ENCODE results near the gene MID2.
"Not testable (repeated sequence)": the region's sequence is repeated elsewhere in the genome, so short reads cannot be mapped to it uniquely, and the experiment has no call there.

MID2 gene

DNA sequence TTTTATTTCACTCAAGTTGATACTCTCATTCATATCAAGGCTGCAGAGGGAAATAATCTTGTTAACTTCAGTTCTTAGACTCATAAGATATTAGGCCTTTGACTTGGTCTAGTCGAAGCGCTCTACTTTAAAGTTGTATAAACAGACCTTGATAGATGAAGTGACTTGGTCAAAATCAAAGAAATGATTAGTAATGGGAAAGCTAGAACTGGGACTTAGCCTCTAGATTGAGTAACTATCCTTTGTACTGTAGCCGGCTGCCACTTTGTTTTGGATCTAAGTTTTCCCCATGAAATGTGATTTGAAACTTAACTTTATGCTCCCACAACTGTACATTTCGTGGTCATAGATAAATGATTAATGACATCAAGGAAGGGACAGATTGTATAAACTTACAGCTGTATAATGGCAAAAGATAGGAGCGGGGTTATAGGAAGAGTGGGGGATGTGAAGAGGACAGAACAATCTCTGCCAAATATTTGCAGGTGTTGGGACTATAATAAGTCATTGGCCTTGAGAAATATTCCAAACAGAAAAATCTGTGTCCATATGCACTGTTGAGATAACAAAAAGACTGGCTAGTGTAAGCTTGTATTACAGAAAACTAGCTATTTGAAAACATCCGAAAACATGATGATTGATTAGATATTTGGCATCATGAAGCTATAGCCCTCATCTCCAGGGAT is 17.2 kb downstream of the MID2 start:
- no peak for DNase-seq (ENCODE audit: low read depth in 2 of 2)

DNA sequence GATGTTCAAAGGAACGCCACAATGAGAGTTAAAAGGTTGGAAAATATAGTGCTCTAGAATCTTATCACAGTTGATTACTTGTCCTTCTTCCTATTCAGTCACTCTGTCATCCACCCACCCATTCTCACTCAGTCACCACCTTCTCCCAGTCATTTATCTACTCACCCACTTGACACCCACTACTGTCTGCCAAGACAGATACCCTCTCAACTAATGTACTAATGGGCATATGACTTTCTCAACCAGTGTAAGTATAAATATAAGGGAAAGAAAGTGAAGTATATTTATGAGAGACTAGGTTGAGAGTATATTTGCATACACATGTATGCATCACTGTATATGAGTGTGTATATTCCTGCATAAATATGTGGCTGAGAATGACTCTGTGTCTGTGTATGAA is 20.0 kb downstream of the MID2 start:
- no peak for DNase-seq (ENCODE audit: low read depth in 2 of 2)

DNA sequence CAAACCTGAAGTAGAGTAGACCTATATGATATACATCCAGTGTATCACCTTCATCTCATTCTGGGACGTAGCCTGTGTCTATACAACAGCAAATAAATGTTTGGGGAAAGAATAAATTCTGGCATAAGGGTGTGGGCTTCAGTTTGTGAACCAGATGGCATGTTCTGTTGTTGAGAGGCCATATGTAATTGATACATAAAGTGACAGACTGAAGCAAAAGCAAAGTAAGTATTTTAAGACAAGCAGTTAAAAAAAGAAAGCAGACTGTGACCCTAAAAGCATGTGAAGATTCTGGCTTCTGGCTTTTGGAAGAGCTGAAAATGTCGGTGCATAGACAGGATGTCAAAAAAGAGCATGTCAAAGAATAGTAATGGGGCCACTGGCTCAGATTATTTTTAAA is 22.9 kb downstream of the MID2 start:
- DNase-seq (ENCODE audit: low read depth in 2 of 2) = no peak

DNA sequence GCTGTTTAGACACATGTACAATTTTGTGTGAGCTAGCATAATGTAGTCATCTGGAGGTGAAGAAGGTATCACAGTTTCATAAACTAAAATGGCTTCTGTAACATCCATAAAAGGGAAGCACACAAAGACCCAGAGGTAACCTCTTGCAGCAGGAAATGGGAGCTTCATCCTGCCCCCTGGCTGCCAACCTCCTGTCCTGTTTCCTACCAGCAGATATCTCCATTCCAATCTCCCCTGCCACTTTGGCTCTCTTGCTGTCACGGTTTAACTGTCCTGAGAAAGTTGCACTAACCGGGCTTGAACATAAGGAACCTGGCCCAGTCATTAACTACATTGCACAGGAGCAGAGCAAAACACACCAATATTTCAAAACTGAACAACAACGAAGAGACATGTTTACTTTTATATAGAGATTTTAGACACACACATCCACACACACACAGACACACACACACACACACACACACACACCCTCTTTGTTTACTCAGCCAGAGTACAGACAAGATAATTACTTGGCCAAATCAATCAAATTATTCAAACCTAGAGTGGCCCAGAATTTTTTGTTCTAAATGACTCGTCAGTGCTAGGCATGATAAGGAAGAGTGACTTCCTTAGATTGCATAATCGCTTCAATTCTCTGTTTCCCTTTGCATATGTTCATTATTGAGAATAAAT is 24.2 kb downstream of the MID2 start:
- no peak for DNase-seq (ENCODE audit: low read depth in 2 of 2)

DNA sequence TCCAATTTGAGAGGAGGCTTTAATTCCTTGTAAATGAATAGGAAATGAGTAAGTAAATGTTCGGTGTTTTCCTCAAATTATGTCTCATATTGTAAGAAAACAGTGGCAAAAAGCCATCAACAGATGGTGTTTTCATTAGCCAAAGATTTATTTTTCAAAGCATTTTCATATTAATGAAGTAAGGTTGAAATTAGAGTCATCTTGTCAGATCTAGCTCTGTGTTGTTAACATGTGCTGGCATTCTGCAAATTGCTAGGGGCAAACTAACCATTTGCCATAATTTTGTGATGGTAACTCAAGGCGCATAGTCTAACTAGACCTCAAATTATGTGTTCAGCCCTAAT is 24.7 kb downstream of the MID2 start:
- DNase-seq (ENCODE audit: low read depth in 2 of 2) = no peak

DNA sequence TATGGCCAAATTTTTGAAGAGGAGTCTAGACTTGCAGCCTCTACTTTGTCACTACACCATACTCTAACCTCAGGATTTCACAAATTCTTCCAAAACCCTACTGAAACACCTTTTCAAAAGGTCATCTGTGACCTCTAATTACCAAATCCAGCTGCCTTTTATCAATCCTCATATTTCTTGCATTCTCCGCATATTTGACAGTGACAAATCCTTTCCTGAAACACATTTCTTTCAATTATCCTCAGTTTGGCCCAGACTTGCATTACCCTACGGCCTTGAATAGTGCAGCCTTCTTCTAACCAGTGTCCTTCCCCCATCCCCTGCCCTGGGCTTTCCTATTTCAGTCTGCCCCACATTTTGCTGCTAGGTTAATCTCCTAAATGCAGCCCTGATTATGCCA is 25.5 kb downstream of the MID2 start:
- no peak for DNase-seq (ENCODE audit: low read depth in 2 of 2)

DNA sequence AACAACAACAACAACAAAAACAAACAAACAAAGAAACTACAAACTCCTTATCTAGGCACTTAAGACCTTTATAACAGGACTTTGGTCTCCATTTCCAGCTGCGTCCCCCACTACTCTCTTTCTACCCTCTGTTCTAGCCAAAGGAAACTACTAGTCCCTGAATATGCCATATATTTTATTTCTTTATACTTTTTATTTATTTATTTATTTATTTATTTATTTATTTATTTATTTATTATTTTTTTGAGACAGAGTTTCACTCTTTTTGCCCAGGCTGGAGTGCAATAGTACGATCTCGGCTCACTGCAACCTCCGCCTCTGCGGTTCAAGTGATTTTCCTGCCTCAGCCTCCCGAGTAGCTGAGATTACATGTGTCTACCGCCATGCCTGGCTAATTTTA is 26.0 kb downstream of the MID2 start:
- not testable (repeated sequence) for DNase-seq (ENCODE audit: low read depth in 2 of 2)

DNA sequence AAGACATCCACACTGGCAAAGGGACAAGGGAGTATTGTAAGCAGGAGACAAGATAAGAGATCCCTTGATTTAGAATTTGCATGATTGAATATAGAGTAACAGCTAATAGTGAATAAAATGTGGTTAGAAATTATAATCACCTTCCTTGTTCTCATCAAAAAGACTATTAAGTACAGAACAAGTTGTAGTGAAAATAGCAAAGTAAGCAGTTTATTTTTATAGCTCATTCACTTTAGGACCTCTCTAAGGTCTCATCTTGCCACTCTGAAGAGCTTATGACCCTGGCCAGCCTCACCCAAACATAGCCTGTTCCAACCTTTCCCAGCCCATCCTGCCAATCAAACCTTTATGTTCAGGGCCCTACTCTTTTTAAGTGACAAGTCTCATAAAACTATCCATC is 30.6 kb downstream of the MID2 start:
- no peak for DNase-seq (ENCODE audit: low read depth in 2 of 2)

DNA sequence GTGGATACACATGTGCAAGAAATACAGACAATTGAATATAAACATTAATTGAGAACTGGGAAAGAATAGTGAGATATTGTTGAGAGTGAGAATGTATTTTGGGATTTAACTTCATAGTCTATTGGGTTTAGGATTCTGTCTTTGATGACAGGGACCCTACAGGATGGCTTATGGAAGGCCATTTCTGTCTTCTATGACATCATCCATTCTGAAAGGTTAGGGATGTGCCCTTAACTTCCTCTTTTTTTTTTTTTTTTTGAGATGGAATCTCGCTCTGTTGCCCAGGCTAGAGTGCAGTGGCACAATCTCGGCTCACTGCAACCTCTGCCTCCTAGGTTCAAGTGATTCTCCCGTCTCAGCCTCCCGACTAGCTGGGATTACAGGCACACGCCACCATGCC is 31.4 kb downstream of the MID2 start:
- not testable (repeated sequence) for DNase-seq (ENCODE audit: low read depth in 2 of 2)

DNA sequence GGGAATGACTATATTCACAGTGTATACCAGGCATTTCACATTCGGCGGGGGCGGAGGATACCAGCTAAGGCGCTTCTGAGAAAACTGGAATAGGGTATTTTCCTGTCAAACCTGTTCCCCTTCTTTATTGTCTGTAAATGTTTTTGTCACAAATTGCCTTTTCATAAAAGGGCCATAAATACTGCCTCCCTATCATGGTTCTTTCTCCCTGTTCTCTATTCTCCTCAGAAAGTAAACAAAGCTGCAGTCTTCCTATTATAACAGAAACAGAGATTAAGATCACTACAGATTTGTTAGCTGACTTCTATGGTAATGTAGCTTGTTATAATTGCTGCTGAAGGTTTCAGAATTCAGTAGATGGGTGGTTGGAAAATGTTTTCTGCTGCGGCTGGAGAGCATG is 32.2 kb downstream of the MID2 start:
- no peak for DNase-seq (ENCODE audit: low read depth in 2 of 2)

DNA sequence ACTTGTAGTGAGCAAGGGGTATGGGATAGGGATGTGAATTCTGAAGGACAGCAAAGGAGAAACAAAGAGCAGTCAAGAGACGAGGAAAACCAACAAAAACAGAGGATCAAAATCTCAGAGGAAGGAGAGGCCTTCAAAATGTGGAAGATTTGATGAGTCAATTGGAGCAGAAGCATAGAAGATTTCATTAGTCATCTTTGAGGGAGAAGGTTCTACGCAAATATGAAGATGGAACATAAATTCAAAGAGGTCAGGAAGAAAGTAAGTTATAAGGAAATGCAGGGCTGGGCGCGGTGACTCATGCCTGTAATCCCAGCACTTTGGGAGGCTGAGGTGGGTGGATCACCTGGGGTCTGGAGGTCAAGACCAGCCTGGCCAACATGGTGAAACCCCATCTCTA is 35.4 kb downstream of the MID2 start:
- no peak for DNase-seq (ENCODE audit: low read depth in 2 of 2)

DNA sequence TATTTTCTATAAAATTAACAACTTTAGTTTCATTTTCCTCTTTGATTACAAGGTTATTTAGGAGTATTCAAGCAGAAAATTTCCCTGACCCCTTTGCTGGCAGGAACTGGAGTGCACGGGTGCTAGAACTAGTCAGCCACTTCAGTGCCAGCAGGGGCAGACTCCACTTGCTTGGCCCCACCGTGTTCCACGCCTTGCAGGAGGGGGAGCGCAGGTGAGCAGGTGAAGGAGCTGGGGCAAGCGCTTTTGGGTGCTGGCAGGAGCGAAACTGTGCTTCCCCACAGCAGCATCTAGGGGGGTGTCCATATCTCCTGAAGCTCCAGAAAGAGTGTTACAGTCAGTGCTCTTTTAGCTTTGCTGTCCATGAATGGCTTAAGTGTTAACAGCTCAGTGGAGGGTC is 45.5 kb downstream of the MID2 start:
- DNase-seq (ENCODE audit: low read depth in 2 of 2) = no peak

DNA sequence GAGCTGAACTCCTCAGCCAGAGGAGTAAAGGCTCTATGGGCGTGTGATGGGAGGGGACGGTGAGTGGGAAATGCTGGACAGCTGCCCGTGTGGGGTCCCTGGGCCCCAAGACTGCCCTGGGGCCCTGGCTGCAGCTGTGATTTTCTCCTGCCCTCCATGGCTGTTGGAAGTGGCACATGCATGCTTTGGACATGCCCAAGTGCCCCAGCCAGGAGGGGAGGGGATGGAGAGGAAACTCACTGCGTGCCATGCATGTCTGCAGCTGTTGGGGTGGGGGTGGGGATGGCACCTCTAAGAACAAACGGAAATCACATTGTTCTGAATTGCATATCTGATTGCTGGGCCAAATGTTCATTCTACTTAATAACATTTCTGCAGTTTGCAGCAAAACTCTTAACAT is 52.4 kb downstream of the MID2 start:
- no peak for DNase-seq (ENCODE audit: low read depth in 2 of 2)

DNA sequence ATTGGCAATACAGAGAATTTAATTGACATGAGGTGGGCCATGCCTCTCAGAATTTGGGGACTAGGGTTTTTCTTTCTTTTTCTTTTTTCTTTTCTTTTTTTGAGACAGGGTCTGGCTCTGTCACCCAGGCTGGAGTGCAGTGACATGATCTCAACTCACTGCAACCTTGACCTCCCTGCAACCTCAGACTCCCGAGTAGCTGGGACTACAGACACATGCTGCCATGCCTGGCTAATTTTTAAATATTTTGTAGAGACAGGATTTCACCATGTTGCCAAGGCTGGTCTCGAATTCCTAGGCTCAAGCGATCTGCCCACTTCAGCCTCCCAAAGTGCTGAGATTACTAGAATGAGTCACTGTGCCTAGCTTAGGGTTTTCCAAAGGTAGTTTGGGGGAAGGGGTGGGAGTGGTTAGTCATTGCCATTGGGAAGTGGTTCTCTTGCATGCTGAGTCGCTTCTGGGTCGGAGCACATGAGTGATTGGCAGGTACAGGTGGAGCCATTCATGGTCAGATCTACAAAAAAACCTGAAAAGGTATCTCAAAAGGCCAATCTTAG is 54.5 kb downstream of the MID2 start:
- no peak for DNase-seq (ENCODE audit: low read depth in 2 of 2)

DNA sequence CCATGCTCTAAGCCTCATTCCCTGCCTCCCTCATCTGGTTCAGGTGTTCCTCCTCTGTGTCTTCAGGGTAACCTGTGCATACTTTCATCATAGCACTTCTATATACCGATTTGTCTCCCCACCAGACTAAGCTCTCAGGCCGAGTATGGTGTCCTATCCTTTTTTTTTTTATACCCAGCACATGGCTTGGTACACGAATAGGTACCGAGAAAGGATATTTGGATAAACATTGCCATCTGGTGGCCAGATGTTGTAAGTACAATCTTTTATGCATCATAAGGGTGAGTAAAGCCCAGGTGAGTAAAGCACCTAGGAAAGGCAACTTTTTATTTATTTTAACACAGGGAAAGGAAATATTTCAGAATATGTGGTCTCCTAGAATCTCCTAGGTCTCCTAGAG is 68.4 kb downstream of the MID2 start:
- DNase-seq (ENCODE audit: low read depth in 2 of 2) = peak in 1 of 2 experiments; percentile 2

DNA sequence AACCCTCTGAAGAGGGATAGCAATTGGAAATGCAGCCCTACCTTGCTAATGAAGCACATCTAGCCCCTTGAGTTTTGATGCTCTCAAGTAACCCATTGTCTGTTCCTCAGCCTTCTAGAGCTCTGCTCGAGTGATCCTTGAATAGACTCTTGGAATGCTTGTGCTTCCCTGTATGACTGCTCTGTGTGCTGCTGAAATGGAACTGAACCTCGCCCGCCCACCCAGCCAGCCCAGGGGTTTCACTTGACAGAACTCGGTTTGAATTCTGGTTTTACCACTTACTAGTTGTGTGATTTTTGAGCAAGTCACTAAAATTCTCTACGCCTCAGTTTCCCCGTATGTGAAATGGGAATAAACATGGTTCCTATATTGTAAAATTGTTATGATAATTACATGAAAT is 77.1 kb downstream of the MID2 start:
- no peak for DNase-seq (ENCODE audit: low read depth in 2 of 2)

DNA sequence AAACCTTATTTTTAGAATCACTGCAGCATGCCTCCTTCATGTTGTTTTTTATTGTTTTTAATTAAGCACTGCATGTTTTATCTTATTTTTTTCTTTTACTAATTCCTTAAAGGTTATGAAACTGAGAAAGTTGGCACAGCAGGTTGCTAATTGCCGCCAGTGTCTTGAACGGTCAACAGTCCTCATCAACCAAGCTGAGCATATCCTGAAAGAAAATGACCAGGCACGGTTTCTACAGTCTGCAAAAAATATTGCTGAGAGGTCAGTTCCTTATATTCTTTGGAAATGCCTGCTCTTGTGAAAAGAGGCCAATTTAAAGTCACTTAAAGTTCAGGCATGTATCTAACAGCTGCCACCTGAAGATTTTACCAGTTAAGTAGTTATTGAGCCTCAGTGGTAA is 79.7 kb downstream of the MID2 start:
- no peak for DNase-seq (ENCODE audit: low read depth in 2 of 2)

DNA sequence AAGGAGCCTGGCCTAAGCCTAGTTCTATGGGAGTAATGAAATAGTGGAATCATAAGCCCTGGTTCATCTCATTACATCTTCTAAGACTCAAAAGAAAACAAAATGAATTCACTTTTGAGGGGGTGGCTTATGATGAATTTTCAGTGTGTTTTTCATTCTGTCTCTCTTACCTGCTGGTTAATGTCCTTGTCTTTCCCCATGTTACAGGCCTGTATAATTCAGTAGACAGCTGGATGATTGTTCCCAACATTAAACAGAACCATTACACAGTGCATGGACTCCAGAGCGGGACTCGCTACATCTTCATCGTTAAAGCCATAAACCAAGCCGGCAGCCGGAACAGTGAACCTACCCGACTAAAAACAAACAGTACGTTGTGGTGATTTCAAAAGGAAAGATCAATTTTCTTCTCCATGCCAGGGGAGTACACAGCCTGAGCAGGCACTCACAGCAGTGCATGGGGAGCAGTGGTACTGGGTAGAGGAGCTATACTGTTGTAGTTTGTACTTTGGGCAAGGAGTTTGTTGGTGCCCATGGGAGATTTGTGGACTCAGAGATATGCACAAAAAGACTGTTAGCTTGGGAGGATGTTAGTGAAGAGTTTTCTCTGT is 98.6 kb downstream of the MID2 start:
- no peak for DNase-seq (ENCODE audit: low read depth in 2 of 2)

DNA sequence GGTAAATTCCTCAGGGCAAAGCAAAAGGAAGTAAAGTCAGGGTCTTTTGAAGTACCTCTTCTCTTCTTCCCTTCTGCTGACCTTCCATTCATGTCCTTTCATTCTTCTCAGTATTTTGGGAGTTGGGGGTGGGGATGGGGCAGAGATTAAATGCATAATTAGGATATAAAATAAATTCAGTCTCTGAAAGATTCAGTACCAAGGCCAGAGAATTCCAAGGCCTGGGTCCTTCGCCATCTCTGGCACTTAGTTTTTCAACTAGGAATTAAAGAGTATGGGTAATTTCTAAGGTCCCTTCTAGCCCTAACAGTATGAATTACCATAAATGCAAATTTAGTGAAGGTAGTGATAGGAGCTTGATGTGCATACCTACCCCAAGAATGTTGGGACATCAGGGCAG is 108.6 kb downstream of the MID2 start:
- DNase-seq (ENCODE audit: low read depth in 2 of 2) = no peak

DNA sequence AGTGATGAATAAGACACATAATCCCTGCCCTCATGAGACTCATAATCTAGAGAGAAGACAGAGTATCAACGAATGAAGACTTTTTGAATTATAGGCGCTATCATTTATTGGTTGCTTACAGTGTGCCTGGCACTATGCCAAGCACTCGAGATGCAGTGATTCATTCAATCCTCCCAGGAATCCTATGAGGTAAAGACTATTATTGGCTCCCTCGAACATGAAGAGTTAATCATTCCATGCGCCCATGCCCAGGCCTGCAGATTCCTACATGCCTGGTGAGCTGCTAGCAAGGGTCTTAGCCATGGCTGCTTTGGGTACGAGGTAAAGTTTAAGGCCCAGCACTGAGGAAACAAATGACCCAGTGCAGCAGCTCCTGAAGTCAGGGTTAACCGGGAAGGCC is 109.5 kb downstream of the MID2 start:
- DNase-seq (ENCODE audit: low read depth in 2 of 2) = peak in 1 of 2 experiments; percentile 9

DNA sequence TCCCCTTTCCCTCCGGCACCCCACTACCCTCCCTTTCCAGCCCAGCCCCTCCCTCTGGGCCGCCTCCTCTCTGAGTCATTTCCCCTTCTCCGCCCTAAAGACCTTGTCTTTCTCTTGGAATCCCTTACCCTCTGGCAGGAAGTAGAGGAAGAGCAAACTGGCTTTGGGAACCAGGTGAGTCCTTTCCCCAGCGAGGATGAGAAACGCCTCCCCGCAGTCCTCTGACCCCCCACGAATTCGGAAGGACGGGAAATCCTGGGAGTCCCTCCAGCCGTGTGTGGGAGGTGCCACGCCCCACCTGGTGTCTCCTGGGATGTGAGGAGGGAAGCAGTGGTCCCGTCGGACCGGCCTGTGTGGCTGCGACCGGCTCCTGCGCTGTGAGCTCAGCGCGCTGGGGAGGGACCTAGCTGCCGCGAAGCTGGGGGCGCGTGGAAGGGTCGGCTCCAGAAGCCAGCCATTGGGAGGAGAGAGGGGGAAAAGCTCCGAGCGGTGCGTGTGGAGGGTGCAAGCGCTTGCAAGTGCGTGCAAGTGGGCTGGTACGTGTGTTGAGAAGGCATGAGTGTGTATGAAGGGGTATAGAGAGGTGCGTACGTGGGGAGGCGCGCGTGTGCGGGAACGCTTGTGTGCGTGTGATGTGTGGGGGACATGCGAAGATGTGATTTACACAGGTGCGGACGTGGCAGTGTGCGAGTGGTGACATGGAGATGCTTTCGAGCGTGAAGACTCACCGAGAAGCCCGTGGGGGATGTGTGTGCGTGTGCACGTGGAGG is 110.2 kb downstream of the MID2 start:
- DNase-seq (ENCODE audit: low read depth in 2 of 2) = no peak

DNA sequence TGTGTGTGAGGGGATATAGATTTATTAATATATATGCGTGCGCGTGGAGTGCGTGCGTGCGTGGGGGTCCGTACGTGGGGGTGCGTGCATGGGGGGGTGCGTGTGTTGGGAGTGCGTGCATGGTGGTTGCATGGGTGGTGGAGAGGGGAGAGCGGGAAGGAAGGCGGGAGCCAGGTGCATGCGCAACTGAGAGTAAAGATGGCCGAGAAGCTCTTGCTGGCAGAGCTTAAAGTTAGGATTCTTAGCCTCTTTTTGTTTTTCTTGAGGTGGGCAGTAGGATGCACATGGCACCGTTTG is 110.7 kb downstream of the MID2 start:
- DNase-seq (ENCODE audit: low read depth in 2 of 2) = no peak

DNA sequence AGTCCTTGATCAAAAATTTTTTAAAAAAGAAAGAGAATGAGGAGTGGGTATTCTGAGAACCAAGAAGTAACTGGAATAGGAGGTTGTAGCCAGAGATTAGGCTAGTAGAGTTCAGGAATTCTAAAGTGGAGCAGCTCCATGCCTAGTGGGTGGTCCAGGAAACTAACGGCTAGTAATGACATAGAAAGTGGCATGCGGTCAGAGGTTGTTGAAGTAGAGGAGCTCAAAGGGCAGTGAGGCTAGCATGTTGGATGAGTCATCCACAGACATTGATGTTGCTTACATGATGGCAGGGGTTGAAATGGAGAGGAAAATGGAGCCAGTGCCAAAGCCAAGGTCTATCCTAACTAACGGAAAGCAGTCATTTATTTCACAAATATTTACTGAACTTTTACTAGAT is 114.4 kb downstream of the MID2 start:
- DNase-seq (ENCODE audit: low read depth in 2 of 2) = no peak

All from fibroblast of skin of left quadriceps (primary cell).